ENCODE data around the gene TIMP2. TPM values are rescaled to one million over a fixed set of nuclear protein-coding genes. Genes with fewer than 3 reads are reported as not detected.
"Not testable (repeated sequence)": the region's sequence is repeated elsewhere in the genome, so short reads cannot be mapped to it uniquely, and the experiment has no call there.

Gene TIMP2
- polyA plus RNA-seq, 1 donor from 2014 or later: 25.6 TPM

DNA sequence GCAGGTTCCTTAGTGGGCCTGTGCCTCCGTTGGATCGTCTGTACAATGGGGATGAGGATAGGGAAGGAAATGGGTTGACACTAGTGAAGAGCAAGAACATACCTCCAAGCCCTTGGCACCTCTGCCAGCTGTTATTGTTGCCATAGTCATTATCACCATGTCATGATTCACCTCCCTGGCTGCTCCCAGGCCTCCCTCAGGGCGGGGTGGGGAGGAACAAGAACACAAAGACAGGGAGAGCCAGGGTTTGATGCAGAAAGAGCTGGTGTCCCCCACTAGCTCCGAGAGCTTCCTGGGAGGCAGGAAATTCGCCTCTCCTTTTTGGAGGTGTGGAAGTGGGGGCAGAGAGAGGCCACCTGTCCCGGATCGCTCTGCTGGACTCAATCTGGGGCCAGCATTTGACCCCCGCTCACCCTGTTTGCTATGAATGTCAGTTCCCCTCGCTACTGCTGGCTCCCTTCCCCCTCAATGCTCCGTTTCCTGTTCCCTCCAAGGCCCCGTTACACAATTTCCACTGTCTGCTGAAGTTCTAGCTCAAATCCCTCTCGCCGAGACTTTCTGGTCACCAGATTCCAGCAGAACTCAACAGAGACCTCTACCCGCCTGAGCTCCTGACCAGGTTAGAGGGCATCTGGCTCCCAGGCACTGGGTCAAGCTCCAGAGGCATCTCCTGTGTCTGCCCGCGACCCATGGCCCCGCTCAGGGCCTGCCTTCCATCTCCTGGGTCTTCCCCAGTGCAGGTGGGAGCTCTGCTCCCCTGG, 9.1 kb downstream of the TIMP2 start:
- H3F3A ChIP-seq (ENCODE audit: insufficient read depth, low read length, poor library complexity, severe bottlenecking): no peaks in the 10 kb centered on the region
- H3K9me2 ChIP-seq (ENCODE audit: insufficient read depth, low read length): no peaks in the 10 kb centered on the region
- no peak overlapping the region for H3K4me2 ChIP-seq (ENCODE audit: low read length)
- no peak overlapping the region for H3K9ac ChIP-seq (ENCODE audit: low read length)
- H2AFZ ChIP-seq (ENCODE audit: low read depth, low read length): no peak overlapping the region
- peaks cover 62% of the 10 kb centered on the region for H3K79me2 ChIP-seq (replicated peaks; ENCODE audit: insufficient read depth, low read length)
- no peaks in the 10 kb centered on the region for H3K27me3 ChIP-seq (ENCODE audit: insufficient read depth, low read depth, low read length)
- no peak overlapping the region for H3K4me3 ChIP-seq (ENCODE audit: low read length)
- H3K36me3 ChIP-seq (ENCODE audit: insufficient read depth, low read length): no peaks in the 10 kb centered on the region
- TF ChIP-seq, protein P1, sequence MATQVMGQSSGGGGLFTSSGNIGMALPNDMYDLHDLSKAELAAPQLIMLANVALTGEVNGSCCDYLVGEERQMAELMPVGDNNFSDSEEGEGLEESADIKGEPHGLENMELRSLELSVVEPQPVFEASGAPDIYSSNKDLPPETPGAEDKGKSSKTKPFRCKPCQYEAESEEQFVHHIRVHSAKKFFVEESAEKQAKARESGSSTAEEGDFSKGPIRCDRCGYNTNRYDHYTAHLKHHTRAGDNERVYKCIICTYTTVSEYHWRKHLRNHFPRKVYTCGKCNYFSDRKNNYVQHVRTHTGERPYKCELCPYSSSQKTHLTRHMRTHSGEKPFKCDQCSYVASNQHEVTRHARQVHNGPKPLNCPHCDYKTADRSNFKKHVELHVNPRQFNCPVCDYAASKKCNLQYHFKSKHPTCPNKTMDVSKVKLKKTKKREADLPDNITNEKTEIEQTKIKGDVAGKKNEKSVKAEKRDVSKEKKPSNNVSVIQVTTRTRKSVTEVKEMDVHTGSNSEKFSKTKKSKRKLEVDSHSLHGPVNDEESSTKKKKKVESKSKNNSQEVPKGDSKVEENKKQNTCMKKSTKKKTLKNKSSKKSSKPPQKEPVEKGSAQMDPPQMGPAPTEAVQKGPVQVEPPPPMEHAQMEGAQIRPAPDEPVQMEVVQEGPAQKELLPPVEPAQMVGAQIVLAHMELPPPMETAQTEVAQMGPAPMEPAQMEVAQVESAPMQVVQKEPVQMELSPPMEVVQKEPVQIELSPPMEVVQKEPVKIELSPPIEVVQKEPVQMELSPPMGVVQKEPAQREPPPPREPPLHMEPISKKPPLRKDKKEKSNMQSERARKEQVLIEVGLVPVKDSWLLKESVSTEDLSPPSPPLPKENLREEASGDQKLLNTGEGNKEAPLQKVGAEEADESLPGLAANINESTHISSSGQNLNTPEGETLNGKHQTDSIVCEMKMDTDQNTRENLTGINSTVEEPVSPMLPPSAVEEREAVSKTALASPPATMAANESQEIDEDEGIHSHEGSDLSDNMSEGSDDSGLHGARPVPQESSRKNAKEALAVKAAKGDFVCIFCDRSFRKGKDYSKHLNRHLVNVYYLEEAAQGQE (IDR thresholded peaks at IDR 0.05; ENCODE audit: borderline replicate concordance): no peak
- no peak for TF ChIP-seq SMC3 (conservative IDR thresholded peaks at IDR 0.05; ENCODE audit: poor library complexity)
- TF ChIP-seq, protein P2, sequence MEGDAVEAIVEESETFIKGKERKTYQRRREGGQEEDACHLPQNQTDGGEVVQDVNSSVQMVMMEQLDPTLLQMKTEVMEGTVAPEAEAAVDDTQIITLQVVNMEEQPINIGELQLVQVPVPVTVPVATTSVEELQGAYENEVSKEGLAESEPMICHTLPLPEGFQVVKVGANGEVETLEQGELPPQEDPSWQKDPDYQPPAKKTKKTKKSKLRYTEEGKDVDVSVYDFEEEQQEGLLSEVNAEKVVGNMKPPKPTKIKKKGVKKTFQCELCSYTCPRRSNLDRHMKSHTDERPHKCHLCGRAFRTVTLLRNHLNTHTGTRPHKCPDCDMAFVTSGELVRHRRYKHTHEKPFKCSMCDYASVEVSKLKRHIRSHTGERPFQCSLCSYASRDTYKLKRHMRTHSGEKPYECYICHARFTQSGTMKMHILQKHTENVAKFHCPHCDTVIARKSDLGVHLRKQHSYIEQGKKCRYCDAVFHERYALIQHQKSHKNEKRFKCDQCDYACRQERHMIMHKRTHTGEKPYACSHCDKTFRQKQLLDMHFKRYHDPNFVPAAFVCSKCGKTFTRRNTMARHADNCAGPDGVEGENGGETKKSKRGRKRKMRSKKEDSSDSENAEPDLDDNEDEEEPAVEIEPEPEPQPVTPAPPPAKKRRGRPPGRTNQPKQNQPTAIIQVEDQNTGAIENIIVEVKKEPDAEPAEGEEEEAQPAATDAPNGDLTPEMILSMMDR (IDR thresholded peaks at IDR 0.05; ENCODE audit: poor library complexity, severe bottlenecking): no peak
- no peaks in the 10 kb centered on the region for H4K20me1 ChIP-seq (ENCODE audit: insufficient read depth)
- no peaks in the 10 kb centered on the region for H3K9me3 ChIP-seq (ENCODE audit: low read length)
- H3K27ac ChIP-seq (ENCODE audit: low read length): no peak overlapping the region

DNA sequence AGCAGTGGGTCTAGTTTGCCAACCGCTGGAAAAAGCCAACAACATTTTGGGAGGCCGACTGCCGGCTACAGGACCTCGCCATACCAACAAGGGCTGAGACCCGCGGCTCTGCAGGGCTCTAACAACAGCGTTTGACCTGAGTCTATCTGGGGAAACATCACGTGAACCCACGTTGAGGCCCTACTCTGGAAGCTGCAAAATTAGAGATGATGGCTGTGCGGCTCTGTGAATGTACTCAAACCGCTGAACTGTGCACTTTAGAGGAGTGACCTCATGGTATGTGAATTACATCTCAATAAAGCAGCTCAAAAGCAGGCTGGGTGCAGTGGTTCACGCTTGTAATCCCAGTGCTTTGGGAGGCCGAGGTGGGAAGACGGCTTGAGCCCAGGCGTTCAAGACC, 12.1 kb downstream of the TIMP2 start:
- Histone ChIP-seq H4K20me1 (ENCODE audit: insufficient read depth) (no peaks in the 10 kb centered on the region), H3K27ac (ENCODE audit: low read length) (no peak overlapping the region), H3K9me2 (ENCODE audit: insufficient read depth, low read length) (no peaks in the 10 kb centered on the region), H3K27me3 (ENCODE audit: insufficient read depth, low read depth, low read length) (no peaks in the 10 kb centered on the region), H3K4me3 (ENCODE audit: low read length) (no peak overlapping the region), H3K9me3 (ENCODE audit: low read length) (no peaks in the 10 kb centered on the region), H3K79me2 (replicated peaks; ENCODE audit: insufficient read depth, low read length) (peaks cover 43% of the 10 kb centered on the region), H2AFZ (ENCODE audit: low read depth, low read length) (no peak overlapping the region), H3K9ac (ENCODE audit: low read length) (no peak overlapping the region), H3F3A (ENCODE audit: insufficient read depth, low read length, poor library complexity, severe bottlenecking) (no peaks in the 10 kb centered on the region), H3K4me2 (ENCODE audit: low read length) (no peak overlapping the region), H3K36me3 (ENCODE audit: insufficient read depth, low read length) (no peaks in the 10 kb centered on the region)
- TF ChIP-seq RAD21 (conservative IDR thresholded peaks at IDR 0.05): no peak

DNA sequence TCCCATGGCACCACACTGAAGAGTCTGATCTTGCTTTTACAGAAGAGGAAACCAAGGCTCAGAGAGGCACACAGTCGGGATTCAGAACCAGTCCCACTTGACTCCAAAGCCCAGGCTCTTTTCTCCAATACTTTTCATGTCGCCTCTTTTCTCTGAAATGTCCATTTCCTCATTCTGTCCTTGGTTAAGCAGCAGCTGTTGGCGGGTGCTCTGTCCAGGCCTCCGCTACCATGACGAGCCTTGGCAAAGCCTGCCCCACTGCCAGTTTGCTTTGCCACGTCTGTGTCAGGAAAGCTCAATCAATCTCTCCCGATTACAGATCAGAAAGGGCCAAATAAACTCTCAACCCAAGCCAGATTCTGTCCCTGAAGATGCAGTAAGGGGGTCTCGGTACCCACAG, 13.1 kb downstream of the TIMP2 start:
- Histone ChIP-seq H3K36me3 (ENCODE audit: insufficient read depth, low read length) (no peaks in the 10 kb centered on the region), H3K9ac (ENCODE audit: low read length) (no peak overlapping the region), H4K20me1 (ENCODE audit: insufficient read depth) (no peaks in the 10 kb centered on the region), H3K27me3 (ENCODE audit: insufficient read depth, low read depth, low read length) (no peaks in the 10 kb centered on the region), H3F3A (ENCODE audit: insufficient read depth, low read length, poor library complexity, severe bottlenecking) (no peaks in the 10 kb centered on the region), H3K79me2 (replicated peaks; ENCODE audit: insufficient read depth, low read length) (peaks cover 40% of the 10 kb centered on the region), H2AFZ (ENCODE audit: low read depth, low read length) (no peak overlapping the region), H3K9me2 (ENCODE audit: insufficient read depth, low read length) (no peaks in the 10 kb centered on the region), H3K4me3 (ENCODE audit: low read length) (no peak overlapping the region), H3K27ac (ENCODE audit: low read length) (no peak overlapping the region), H3K9me3 (ENCODE audit: low read length) (no peaks in the 10 kb centered on the region), H3K4me2 (ENCODE audit: low read length) (no peak overlapping the region)
- TF ChIP-seq POLR2AphosphoS5 (IDR thresholded peaks at IDR 0.05) (no peak), EP300 (conservative IDR thresholded peaks at IDR 0.05; ENCODE audit: poor library complexity, severe bottlenecking) (no peak)

DNA sequence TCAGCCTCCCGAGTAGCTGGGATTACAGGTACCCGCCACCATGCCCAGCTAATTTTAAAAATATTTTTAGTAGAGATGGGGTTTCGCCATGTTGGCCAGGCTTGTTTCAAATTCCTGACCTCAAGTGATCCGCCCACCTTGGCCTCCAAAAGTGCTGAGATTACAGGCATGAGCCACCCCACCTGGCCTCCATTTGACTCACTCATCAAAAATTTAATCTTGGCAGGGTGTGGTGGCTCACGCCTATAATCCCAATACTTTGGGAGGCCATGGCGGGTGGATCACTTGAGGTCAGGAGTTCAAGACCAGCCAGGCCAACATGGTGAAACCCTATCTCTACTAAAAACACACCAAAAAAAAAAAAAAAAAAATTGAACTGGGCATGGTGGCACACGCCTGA, 13.6 kb downstream of the TIMP2 start:
- not testable (repeated sequence) for H3K4me3 ChIP-seq (ENCODE audit: low read length); H3K27me3 ChIP-seq (ENCODE audit: insufficient read depth, low read depth, low read length); H4K20me1 ChIP-seq (ENCODE audit: insufficient read depth); H3K9me2 ChIP-seq (ENCODE audit: insufficient read depth, low read length); H3K27ac ChIP-seq (ENCODE audit: low read length); H3K9ac ChIP-seq (ENCODE audit: low read length); H3K4me2 ChIP-seq (ENCODE audit: low read length); H3K9me3 ChIP-seq (ENCODE audit: low read length); H3K36me3 ChIP-seq (ENCODE audit: insufficient read depth, low read length); H2AFZ ChIP-seq (ENCODE audit: low read depth, low read length); H3F3A ChIP-seq (ENCODE audit: insufficient read depth, low read length, poor library complexity, severe bottlenecking)
- H3K79me2 ChIP-seq (replicated peaks; ENCODE audit: insufficient read depth, low read length): peaks cover 40% of the 10 kb centered on the region
